Endothelial cell of umbilical vein (primary cell): ENCODE results near the gene ACER3. TPM values are rescaled to one million over a fixed set of nuclear protein-coding genes. Genes with fewer than 3 reads are reported as not detected.

ENCODE experiments used
- BruUV-seq: library from RNA; stranded (reverse); fragments of 400-500 nt; replicated peaks from 2 replicates; lab custom pipeline; 2021; lab: Mats Ljungman, UMichigan
- CTCF ChIA-PET: fragments of 300-600, 350-600 bp; sonication (Branson Sonifier 250); formaldehyde crosslinking; loops from one replicate; lab custom pipeline; 2021; ENCODE audit warnings: antibody characterized with exemption, inconsistent platforms; lab: Charles Lee
- POLR2A ChIA-PET: fragments of 300-600, 350-600 bp; sonication (Branson Sonifier 250); formaldehyde crosslinking; loops from one replicate; lab custom pipeline; 2021; ENCODE audit warnings: antibody characterized with exemption, inconsistent platforms; lab: Charles Lee
- DNase-seq: peaks from one replicate; pipeline ENCODE4 v3.0.0-alpha.2; 2011; ENCODE audit warnings: low read depth, low spot score
- FAIRE-seq: peaks from 2 replicates; lab custom pipeline; 2011; peaks lifted over from hg19 to GRCh38; lab: Jason Lieb, UNC
- H2AFZ ChIP-seq: 2 replicates; pipeline ENCODE4 v1.6.0; 2012; ENCODE audit warnings: low read depth, low read length, control low read depth, inconsistent platforms
- H3K27ac ChIP-seq: 2 replicates; pipeline ENCODE4 v1.5.1; 2011; ENCODE audit warnings: low read depth, mild to moderate bottlenecking, control low read depth, low read length, moderate library complexity; ENCODE audit not compliant: insufficient read depth
- H3K27me3 ChIP-seq, 2 experiments: 2 replicates each; pipeline versions ENCODE4 v1.6.0 to v1.6.1; 2011; ENCODE audit warnings: low read length in 2 of 2, mixed read lengths in 1 of 2; ENCODE audit not compliant: control insufficient read depth in 2 of 2, insufficient read depth in 2 of 2
- H3K36me3 ChIP-seq, 2 experiments: 2 replicates in 1 of 2; 3 replicates in 1 of 2; pipeline ENCODE4 v1.5.1; 2011; ENCODE audit warnings: low read length in 2 of 2, mild to moderate bottlenecking in 1 of 2, moderate library complexity in 1 of 2; ENCODE audit not compliant: control insufficient read depth in 2 of 2, insufficient read depth in 2 of 2; ENCODE audit errors: extremely low read depth in 1 of 2
- H3K4me1 ChIP-seq: 3 replicates; pipeline ENCODE4 v1.5.1; 2011; ENCODE audit warnings: mild to moderate bottlenecking, low read length; ENCODE audit not compliant: control insufficient read depth, insufficient read depth; ENCODE audit errors: extremely low read depth
- H3K4me2 ChIP-seq: 2 replicates; pipeline ENCODE4 v1.6.1; 2011; ENCODE audit warnings: low read length, control low read depth, mixed read lengths; ENCODE audit not compliant: insufficient read depth
- H3K4me3 ChIP-seq, 3 experiments: fragments of 200-600 bp in 1 of 3; sonication (generic), shearing (Covaris generic) in 1 of 3; replicated peaks in 1 of 3; 2 replicates each; pipeline ENCODE4 v1.5.1; 2011 to 2016; ENCODE audit warnings: control low read depth in 3 of 3, low read length in 3 of 3, mild to moderate bottlenecking in 2 of 3, inconsistent platforms in 1 of 3, low read depth in 1 of 3, moderate library complexity in 1 of 3; ENCODE audit not compliant: insufficient read depth in 1 of 3
- H3K79me2 ChIP-seq: 2 replicates; pipeline ENCODE4 v1.6.0; 2012; ENCODE audit warnings: low read length, inconsistent platforms; ENCODE audit not compliant: control insufficient read depth, insufficient read depth
- H3K9ac ChIP-seq: replicated peaks from 2 replicates; pipeline ENCODE3; 2011; ENCODE audit warnings: low read length, control low read depth; ENCODE audit not compliant: insufficient read depth; ENCODE audit errors: extremely low read depth
- H3K9me1 ChIP-seq: replicated peaks from 3 replicates; pipeline ENCODE4 v1.6.0; 2011; ENCODE audit warnings: mild to moderate bottlenecking, low read length; ENCODE audit not compliant: control insufficient read depth, insufficient read depth; ENCODE audit errors: extremely low read depth
- H3K9me3 ChIP-seq: replicated peaks from 2 replicates; pipeline ENCODE4 v1.5.1; 2012; ENCODE audit warnings: low read length, inconsistent platforms; ENCODE audit not compliant: control insufficient read depth, insufficient read depth
- H4K20me1 ChIP-seq: replicated peaks from 2 replicates; pipeline ENCODE3; 2011; ENCODE audit warnings: mild to moderate bottlenecking, low read length; ENCODE audit not compliant: control insufficient read depth, insufficient read depth; ENCODE audit errors: extremely low read depth
- EZH2 ChIP-seq: IDR thresholded peaks from 2 replicates; pipeline ENCODE4 v1.6.1; 2012; ENCODE audit warnings: borderline replicate concordance, low read depth, mild to moderate bottlenecking, moderate library complexity, low read length, inconsistent platforms; ENCODE audit not compliant: severe bottlenecking
- FOS ChIP-seq: IDR thresholded peaks from 2 replicates; pipeline ENCODE4 v1.6.1; 2011; ENCODE audit warnings: mild to moderate bottlenecking, low read length, moderate library complexity, borderline replicate concordance; ENCODE audit not compliant: insufficient read depth
- GATA2 ChIP-seq: IDR thresholded peaks from 2 replicates; pipeline ENCODE4 v1.7.0; 2011; ENCODE audit warnings: low read depth, mild to moderate bottlenecking, moderate library complexity, mixed read lengths, low read length; ENCODE audit not compliant: insufficient read length, insufficient read depth
- JUN ChIP-seq: IDR thresholded peaks from 2 replicates; pipeline ENCODE4 v1.6.1; 2011; ENCODE audit warnings: borderline replicate concordance, low read depth; ENCODE audit not compliant: insufficient read length, insufficient read depth
- MYC ChIP-seq: IDR thresholded peaks from one replicate; pipeline ENCODE4 v1.6.1; 2011; ENCODE audit warnings: mild to moderate bottlenecking, low read depth, low read length
- POLR2A ChIP-seq: IDR thresholded peaks from 2 replicates; pipeline ENCODE4 v1.6.1; 2012; ENCODE audit warnings: low read depth, mild to moderate bottlenecking, control low read depth, low read length
- POLR2AphosphoS5 ChIP-seq: IDR thresholded peaks from 2 replicates; pipeline ENCODE4 v1.6.1; 2012; ENCODE audit warnings: low read depth, mild to moderate bottlenecking, control low read depth, low read length, moderate library complexity; ENCODE audit not compliant: insufficient read depth
- dilution Hi-C: fragments of 300-500 bp; cut with MboI; formaldehyde crosslinking; loops from one replicate; pipeline ENCODE4 v1.15.0; 2019; ENCODE audit warnings: low sequenced_read_pairs; ENCODE audit not compliant: extremely low pct_ligation_motif_present
- intact Hi-C: fragments of 100-400 bp; cut with micrococcal nuclease; formaldehyde crosslinking; loops from one replicate; pipeline ENCODE4 v1.10.0; 2022
- polyA plus RNA-seq, 4 experiments: library from polyadenylated mRNA; depleted of rRNA in 3 of 4; stranded (reverse) in 3 of 4; unstranded in 1 of 4; fragments of >200 nt; gene quantifications; 2 replicates each; pipeline versions ENCODE4 v1.2.1 to v1.2.3, GENCODE V29; 2011 to 2012; ENCODE audit warnings: missing spikeins in 1 of 4
- total RNA-seq: library from RNA; stranded (reverse); gene quantifications from 2 replicates; pipeline ENCODE4 v1.2.3, GENCODE V29; 2021
- TF ChIP-seq, protein P1 (sequence below), 2 donors: IDR thresholded peaks; 1 replicate in 1 of 2; 2 replicates in 1 of 2; pipeline ENCODE4 v1.5.1; 2011; ENCODE audit warnings: low read length in 2 of 2, mild to moderate bottlenecking in 2 of 2, moderate library complexity in 2 of 2, control low read depth in 1 of 2, inconsistent platforms in 1 of 2, low read depth in 1 of 2; ENCODE audit not compliant: insufficient read depth in 1 of 2; ENCODE audit errors: extremely low read depth in 1 of 2
- TF ChIP-seq, protein P2 (sequence below): IDR thresholded peaks from 2 replicates; pipeline ENCODE4 v1.6.1; 2011; ENCODE audit not compliant: insufficient read depth, insufficient read length

The ACER3 gene
- total and polyA plus RNA-seq, 2 donors (not counting 3 experiments of a cell fraction or from before 2014, with no cell fraction given), result 9.9 to 31.6 TPM

DNA sequence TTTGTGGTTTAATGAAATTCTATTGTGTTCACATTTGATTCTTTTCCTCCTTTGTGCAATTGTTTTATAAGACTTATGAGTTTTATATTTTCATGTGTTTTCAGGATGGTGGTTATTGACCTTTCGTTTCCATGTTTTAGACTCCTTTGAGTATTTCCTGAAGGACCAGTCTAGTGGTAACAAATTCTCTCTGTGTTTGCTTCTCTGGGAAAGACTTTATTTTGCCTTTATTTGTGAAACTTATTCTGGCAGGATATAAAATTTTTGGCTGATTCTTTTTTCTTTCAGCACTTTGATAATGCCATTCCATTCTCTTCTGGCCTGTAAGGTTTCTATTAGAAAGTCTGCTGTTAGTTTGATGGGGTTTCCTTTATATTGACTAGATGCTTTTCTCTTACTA lies 83.5 kb downstream of the ACER3 start:
- no peak for TF ChIP-seq JUN
- no peak for TF ChIP-seq GATA2
- TF ChIP-seq EZH2, result no peak
- no peak for TF ChIP-seq MYC
- no peak for TF ChIP-seq POLR2A
- TF ChIP-seq FOS, result no peak
- TF ChIP-seq, protein P1, sequence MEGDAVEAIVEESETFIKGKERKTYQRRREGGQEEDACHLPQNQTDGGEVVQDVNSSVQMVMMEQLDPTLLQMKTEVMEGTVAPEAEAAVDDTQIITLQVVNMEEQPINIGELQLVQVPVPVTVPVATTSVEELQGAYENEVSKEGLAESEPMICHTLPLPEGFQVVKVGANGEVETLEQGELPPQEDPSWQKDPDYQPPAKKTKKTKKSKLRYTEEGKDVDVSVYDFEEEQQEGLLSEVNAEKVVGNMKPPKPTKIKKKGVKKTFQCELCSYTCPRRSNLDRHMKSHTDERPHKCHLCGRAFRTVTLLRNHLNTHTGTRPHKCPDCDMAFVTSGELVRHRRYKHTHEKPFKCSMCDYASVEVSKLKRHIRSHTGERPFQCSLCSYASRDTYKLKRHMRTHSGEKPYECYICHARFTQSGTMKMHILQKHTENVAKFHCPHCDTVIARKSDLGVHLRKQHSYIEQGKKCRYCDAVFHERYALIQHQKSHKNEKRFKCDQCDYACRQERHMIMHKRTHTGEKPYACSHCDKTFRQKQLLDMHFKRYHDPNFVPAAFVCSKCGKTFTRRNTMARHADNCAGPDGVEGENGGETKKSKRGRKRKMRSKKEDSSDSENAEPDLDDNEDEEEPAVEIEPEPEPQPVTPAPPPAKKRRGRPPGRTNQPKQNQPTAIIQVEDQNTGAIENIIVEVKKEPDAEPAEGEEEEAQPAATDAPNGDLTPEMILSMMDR (IDR thresholded peaks at IDR 0.05; ENCODE audit: extremely low read depth in 1 of 2, insufficient read depth in 1 of 2, low read depth in 1 of 2, low read length in 2 of 2), result no peak
- TF ChIP-seq, protein P2, sequence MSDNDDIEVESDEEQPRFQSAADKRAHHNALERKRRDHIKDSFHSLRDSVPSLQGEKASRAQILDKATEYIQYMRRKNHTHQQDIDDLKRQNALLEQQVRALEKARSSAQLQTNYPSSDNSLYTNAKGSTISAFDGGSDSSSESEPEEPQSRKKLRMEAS, result no peak
- no peak for TF ChIP-seq POLR2AphosphoS5
- Histone ChIP-seq H3K27ac (no peak overlapping the region), H3K9ac (no peak overlapping the region), H3K9me1 (no peaks in the 10 kb centered on the region), H4K20me1 (no peaks in the 10 kb centered on the region), H3K79me2 (peaks cover 12% of the 10 kb centered on the region), H3K36me3 (no peaks in the 10 kb centered on the region), H3K4me3 (no peak overlapping the region), H2AFZ (no peak overlapping the region), H3K9me3 (no peaks in the 10 kb centered on the region), H3K27me3 (no peaks in the 10 kb centered on the region), H3K4me2 (no peak overlapping the region), H3K4me1 (no peaks in the 10 kb centered on the region)
- POLR2A ChIA-PET, result no interaction called here
- FAIRE-seq, result no peak
- CTCF ChIA-PET, result no interaction called here
- DNase-seq, result no peak
- dilution Hi-C loops (no loop called here), intact Hi-C loops (no loop called here)
- no TSS peak for BruUV-seq
